Measurements from ENCODE around the gene SLN.

Gene SLN

DNA sequence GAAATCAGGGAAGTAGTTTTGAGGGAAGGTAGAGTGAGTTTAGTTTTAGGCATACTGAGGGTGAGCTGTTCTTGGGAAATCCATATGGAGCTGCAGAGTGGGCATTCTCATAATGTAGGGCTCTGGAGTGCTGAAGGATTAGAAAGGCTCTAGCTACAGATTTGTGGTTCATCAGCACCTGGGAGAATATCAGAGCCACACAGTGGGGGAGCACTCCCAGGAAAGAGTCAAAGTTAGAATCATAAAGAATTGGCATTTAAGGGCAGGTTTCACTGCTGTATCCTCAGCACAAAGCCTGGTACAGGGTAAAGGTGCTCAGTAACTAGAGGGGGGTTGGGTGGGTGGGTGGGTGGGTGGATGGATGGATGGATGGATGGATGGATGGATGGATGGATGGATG lies 52.5 kb downstream of the SLN start:
- no peak overlapping the region for H3K9ac ChIP-seq (ENCODE audit: low read depth, low read length)
- H3K36me3 ChIP-seq (ENCODE audit: insufficient read depth, low read length) = no peaks in the 10 kb centered on the region
- peaks cover 4% of the 10 kb centered on the region; the same call in 1 of the 2 replicates for H3K4me1 ChIP-seq (ENCODE audit: insufficient read depth, low read length)
- H3K9me3 ChIP-seq (ENCODE audit: control insufficient read depth, insufficient read depth, low read length) = no peaks in the 10 kb centered on the region

Measured in ES-I3 (cell line).